AG09309 (cell line): Measurements from ENCODE around the gene KIF5B.
"Not testable (repeated sequence)": the region's sequence is repeated elsewhere in the genome, so short reads cannot be mapped to it uniquely, and the experiment has no call there.

Experiments
- DNase-seq: peaks from one replicate; pipeline ENCODE4 v3.0.0-alpha.2; 2010; ENCODE audit warnings: low read depth
- H3K4me3 ChIP-seq: 2 replicates; pipeline ENCODE4 v1.5.1; 2011; ENCODE audit warnings: mild to moderate bottlenecking, low read depth, low read length, moderate library complexity; ENCODE audit not compliant: control insufficient read depth
- TF ChIP-seq, protein P1 (sequence below): IDR thresholded peaks from 2 replicates; pipeline ENCODE4 v1.5.1; 2011; ENCODE audit warnings: mild to moderate bottlenecking, low read depth, low read length, inconsistent platforms; ENCODE audit not compliant: insufficient read depth, control insufficient read depth; ENCODE audit errors: missing control alignments

Gene KIF5B

DNA sequence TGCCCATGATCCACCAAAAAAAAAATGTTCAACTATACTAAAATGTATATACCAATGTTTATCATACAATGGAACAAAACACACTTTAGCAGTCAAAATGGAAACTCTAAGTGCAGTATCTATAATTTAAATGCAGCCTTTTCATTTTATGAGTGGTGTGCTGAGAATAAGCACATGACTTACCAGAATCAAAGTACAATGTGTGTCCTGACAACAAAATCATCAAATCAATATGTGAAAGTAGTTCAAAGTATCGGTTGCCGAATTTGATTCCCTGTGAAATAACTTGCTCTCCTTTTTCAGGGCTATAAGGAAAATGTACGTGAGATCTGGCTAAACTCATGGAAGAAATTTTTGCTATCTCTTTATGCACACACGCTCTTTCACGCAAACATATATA, 16.9 kb upstream of the KIF5B start:
- H3K4me3 ChIP-seq, result no peak overlapping the region
- TF ChIP-seq, protein P1, sequence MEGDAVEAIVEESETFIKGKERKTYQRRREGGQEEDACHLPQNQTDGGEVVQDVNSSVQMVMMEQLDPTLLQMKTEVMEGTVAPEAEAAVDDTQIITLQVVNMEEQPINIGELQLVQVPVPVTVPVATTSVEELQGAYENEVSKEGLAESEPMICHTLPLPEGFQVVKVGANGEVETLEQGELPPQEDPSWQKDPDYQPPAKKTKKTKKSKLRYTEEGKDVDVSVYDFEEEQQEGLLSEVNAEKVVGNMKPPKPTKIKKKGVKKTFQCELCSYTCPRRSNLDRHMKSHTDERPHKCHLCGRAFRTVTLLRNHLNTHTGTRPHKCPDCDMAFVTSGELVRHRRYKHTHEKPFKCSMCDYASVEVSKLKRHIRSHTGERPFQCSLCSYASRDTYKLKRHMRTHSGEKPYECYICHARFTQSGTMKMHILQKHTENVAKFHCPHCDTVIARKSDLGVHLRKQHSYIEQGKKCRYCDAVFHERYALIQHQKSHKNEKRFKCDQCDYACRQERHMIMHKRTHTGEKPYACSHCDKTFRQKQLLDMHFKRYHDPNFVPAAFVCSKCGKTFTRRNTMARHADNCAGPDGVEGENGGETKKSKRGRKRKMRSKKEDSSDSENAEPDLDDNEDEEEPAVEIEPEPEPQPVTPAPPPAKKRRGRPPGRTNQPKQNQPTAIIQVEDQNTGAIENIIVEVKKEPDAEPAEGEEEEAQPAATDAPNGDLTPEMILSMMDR, result no peak
- DNase-seq, result no peak

DNA sequence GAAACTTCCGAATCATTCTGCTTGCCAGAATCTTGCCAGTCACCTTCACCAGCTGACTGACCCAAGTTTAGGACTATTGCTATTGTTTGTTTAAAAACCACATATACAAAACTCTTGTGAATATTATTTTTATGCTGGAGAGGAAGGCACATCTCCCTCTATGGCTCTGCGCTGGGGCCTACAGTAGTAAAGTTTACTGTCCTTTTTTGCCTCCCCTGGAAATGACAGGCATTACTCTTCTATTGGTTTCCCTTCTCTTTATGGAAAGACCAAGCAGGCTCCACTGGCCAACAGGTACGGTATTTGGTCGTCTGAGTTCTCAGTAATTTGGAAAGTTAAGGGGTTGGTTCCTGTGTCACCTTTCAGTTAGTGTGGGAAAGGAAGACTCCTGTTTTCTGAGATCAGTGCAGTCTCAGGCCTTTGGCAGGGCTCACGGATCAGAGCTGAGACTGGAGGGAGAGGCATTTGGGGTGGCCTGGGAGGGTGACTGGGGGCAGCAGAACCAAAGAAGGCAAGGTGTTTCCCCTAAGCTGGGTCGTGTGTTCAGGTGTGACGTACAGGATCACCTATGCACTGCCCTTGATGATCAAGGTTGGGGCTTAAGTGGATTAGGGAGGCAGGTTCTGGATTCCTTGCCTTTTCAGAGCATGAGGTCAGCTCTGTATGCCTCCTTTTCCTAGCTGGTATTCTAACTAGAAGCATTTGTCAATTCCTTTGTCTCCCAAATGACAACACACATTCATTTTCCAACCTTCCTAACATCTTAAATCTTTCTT, 16.0 kb upstream of the KIF5B start:
- TF ChIP-seq, protein P1, result no peak
- no peak overlapping the region for H3K4me3 ChIP-seq
- no peak for DNase-seq

DNA sequence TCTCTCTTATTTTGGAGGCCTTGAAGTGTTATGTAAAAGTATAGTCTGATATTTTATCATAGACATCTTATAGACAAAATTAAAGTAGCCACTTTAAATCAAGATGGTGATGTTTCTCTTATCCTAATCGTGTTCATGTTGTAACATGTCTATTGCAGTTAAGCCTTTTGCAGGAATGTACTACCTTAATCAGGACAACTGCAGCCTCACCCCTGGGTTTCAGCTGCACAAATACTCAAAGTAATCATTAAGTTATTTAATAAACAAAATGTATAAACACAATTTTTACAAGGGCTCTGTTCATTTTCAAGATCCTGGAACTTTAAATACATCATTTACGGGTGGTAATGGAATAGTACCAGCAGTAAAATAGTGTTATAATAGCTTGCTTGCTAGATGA, 14.4 kb upstream of the KIF5B start:
- DNase-seq, result no peak

DNA sequence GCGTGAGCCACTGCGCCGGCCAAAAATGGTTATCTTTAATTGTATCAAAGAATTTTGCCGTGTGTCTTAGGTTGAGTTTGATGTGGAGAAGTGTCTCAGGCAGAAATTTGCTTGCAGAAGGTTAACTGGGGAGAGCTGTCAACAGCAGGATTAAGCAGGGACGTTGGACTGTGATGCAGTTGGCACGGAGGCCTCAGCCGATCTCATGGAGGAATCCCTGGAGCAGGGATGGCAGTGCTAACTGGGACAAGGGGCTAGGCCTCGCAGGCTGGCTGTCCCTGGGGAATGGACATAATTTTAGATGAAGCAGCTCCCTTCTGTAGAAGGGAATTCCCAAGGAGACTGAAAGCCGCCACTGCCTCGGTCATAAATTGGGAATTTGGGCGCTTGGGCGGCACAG, 12.3 kb upstream of the KIF5B start:
- H3K4me3 ChIP-seq, result no peak overlapping the region
- DNase-seq, result no peak
- TF ChIP-seq, protein P1, result no peak

More for the DNA sequence above, 14.4 kb upstream of the KIF5B start:
- TF ChIP-seq, protein P1, result no peak
- H3K4me3 ChIP-seq, result no peak overlapping the region

DNA sequence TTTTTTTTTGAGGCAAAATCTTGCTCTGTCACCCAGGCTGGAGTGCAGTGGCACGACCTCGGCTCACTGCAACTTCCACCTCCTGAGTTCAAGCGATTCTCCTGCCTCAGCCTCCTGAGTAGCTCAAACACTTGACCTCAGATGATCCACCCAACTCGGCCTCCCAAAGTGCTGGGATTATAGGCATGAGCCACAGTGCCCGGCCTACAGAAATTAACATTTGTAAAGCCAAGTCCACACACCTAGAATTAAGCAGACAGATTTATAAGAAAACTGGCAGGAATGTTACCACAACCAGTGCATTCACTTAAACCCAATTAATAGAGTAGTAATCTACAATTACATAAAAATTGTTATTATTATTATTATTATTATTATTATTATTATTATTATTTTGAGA, 11.7 kb upstream of the KIF5B start:
- not testable (repeated sequence) for DNase-seq, H3K4me3 ChIP-seq

DNA sequence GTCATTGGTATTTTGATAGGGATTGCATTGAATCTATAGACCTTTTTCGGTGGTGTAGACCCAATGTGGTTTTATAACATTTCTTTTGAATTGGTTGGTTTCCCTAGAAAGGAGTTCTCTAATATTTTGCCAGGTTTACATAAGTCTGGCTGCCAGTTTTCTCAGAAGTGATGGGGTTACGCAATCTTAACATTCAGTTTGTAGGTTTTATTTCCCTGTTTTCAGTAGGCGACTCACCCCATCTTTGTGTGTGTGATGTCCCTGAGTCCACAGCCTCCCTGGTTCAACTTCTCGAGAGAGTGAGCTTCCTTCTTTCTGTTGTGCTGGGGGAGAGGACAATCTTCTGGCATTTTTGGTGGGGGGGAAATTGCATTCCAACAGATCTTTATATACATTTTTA, 9.6 kb upstream of the KIF5B start:
- TF ChIP-seq, protein P1, result no peak
- DNase-seq, result peak; percentile 68
- no peak overlapping the region for H3K4me3 ChIP-seq

DNA sequence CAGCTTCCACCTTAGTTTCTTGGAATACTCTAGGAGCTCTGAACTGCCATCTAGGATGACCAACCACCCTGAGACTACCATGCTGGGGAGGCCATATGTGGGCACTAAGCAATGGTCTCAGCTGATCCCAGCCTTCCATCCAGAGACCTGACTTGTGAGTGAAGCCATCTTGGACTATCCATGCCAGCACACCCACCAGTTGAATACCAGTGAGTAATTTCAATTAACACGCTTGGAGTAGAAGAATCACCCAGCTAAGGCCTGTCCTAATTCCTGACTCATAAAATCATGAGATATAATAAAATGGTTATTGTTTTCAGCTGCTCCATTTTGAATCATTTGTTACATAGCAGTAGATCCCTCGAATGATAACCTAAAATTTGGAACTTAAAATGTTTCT, 5.2 kb upstream of the KIF5B start:
- H3K4me3 ChIP-seq, result no peak overlapping the region
- TF ChIP-seq, protein P1, result no peak
- DNase-seq, result no peak
